ENCODE results near the gene IL36RN. TPM values are rescaled to one million over a fixed set of nuclear protein-coding genes. Genes with fewer than 3 reads are reported as not detected.

Gene IL36RN
- total and polyA plus RNA-seq, 7 donors: not detected

DNA sequence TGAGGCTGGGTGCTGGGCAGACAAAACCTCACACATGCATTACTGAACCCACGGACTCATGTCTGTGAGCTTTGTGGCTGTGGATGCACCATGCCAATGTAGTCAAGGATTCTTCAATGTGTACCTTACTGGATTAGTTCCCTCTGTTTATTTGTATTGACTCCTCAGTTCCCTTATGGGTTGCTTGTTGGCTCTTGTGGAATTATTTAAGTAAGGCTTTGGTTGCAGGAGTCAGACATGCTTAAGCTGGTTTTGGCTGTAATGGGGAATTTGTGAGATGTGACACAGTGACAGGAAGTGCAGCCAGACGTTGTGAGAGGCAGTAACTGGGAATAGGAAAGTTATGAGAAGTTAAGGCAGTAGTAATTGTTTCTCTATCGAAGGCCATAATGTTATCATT, 54.8 kb downstream of the IL36RN start:
- Histone ChIP-seq H3K27me3 (ENCODE audit: insufficient read depth in 3 of 3, low read length in 2 of 3) (no peaks in the 10 kb centered on the region), H3K9me3 (no peaks in the 10 kb centered on the region), H3K36me3 (ENCODE audit: insufficient read depth in 1 of 2, low read depth in 1 of 2) (no peaks in the 10 kb centered on the region), H3K27ac (no peak overlapping the region), H3K4me1 (no peaks in the 10 kb centered on the region), H3K4me3 (no peak overlapping the region)
- intact Hi-C loops (cut with DNase I): no loop called here
- 53 to 61% (median 58%) methylated on average over 3 of the region's 3 CpGs for WGBS, 3 donors
- ATAC-seq (no peak), DNase-seq (no peak)
- TF ChIP-seq, protein P1, sequence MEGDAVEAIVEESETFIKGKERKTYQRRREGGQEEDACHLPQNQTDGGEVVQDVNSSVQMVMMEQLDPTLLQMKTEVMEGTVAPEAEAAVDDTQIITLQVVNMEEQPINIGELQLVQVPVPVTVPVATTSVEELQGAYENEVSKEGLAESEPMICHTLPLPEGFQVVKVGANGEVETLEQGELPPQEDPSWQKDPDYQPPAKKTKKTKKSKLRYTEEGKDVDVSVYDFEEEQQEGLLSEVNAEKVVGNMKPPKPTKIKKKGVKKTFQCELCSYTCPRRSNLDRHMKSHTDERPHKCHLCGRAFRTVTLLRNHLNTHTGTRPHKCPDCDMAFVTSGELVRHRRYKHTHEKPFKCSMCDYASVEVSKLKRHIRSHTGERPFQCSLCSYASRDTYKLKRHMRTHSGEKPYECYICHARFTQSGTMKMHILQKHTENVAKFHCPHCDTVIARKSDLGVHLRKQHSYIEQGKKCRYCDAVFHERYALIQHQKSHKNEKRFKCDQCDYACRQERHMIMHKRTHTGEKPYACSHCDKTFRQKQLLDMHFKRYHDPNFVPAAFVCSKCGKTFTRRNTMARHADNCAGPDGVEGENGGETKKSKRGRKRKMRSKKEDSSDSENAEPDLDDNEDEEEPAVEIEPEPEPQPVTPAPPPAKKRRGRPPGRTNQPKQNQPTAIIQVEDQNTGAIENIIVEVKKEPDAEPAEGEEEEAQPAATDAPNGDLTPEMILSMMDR (IDR thresholded peaks at IDR 0.05): no peak

Other genes with a start within 250 kb of the IL36RN start
- gene IL1B, start 222.4 kb upstream of the IL36RN start, total RNA-seq: under 1 TPM in 3 of 4 donors, not detected in 1; 0.25 to 0.42 (median 0.28) TPM
- gene IL1B, start 222.4 kb upstream of the IL36RN start, polyA plus RNA-seq: under 1 TPM; 0.06 to 0.38 (median 0.25) TPM
- gene IL37, start 148.0 kb upstream of the IL36RN start, total RNA-seq: not detected
- not detected for gene IL37, start 148.0 kb upstream of the IL36RN start, polyA plus RNA-seq
- not detected for gene IL36G, start 81.2 kb upstream of the IL36RN start, total RNA-seq
- not detected for gene IL36G, start 81.2 kb upstream of the IL36RN start, polyA plus RNA-seq
- gene IL36A, start 53.7 kb upstream of the IL36RN start, total RNA-seq: not detected
- not detected for gene IL36A, start 53.7 kb upstream of the IL36RN start, polyA plus RNA-seq
- gene IL36B, start 6.3 kb upstream of the IL36RN start, total RNA-seq: not detected
- gene IL36B, start 6.3 kb upstream of the IL36RN start, polyA plus RNA-seq: not detected
- gene IL1F10, start 8.8 kb downstream of the IL36RN start, total RNA-seq: not detected
- gene IL1F10, start 8.8 kb downstream of the IL36RN start, polyA plus RNA-seq: not detected
- 1 to 10 TPM in 1 of 4 donors, under 1 TPM in 2, not detected in 1; 0.19 to 2.0 (median 0.24) TPM for gene IL1RN, start 68.4 kb downstream of the IL36RN start, total RNA-seq
- gene IL1RN, start 68.4 kb downstream of the IL36RN start, polyA plus RNA-seq: under 1 TPM; 0.09 to 0.53 (median 0.23) TPM
- gene PSD4, start 114.8 kb downstream of the IL36RN start, total RNA-seq: 1 to 10 TPM in 3 of 4 donors, under 1 TPM in 1; 0.76 to 1.7 (median 1.3) TPM
- gene PSD4, start 114.8 kb downstream of the IL36RN start, polyA plus RNA-seq: under 1 TPM; 0.35 to 0.87 (median 0.82) TPM
- gene PAX8, start 219.7 kb downstream of the IL36RN start, total RNA-seq: under 1 TPM in 3 of 4 donors, not detected in 1; 0.19 to 0.36 (median 0.34) TPM
- gene PAX8, start 219.7 kb downstream of the IL36RN start, polyA plus RNA-seq: 1 to 10 TPM in 1 of 3 donors, under 1 TPM in 2; 0.12 to 3.1 (median 0.78) TPM